Endothelial cell of umbilical vein (primary cell): Measurements from ENCODE around the gene LMLN. TPM values are rescaled to one million over a fixed set of nuclear protein-coding genes. Genes with fewer than 3 reads are reported as not detected.

Experiments used
- BruUV-seq: library from RNA; stranded (reverse); fragments of 400-500 nt; replicated peaks from 2 replicates; lab custom pipeline; 2021; lab: Mats Ljungman, UMichigan
- CTCF ChIA-PET: fragments of 300-600, 350-600 bp; sonication (Branson Sonifier 250); formaldehyde crosslinking; loops from one replicate; lab custom pipeline; 2021; ENCODE audit warnings: antibody characterized with exemption, inconsistent platforms; lab: Charles Lee
- POLR2A ChIA-PET: fragments of 300-600, 350-600 bp; sonication (Branson Sonifier 250); formaldehyde crosslinking; loops from one replicate; lab custom pipeline; 2021; ENCODE audit warnings: antibody characterized with exemption, inconsistent platforms; lab: Charles Lee
- DNase-seq: peaks from one replicate; pipeline ENCODE4 v3.0.0-alpha.2; 2011; ENCODE audit warnings: low read depth, low spot score
- FAIRE-seq: peaks from 2 replicates; lab custom pipeline; 2011; peaks lifted over from hg19 to GRCh38; lab: Jason Lieb, UNC
- H2AFZ ChIP-seq: 2 replicates; pipeline ENCODE4 v1.6.0; 2012; ENCODE audit warnings: low read depth, low read length, control low read depth, inconsistent platforms
- H3K27ac ChIP-seq: 2 replicates; pipeline ENCODE4 v1.5.1; 2011; ENCODE audit warnings: low read depth, mild to moderate bottlenecking, control low read depth, low read length, moderate library complexity; ENCODE audit not compliant: insufficient read depth
- H3K27me3 ChIP-seq, 2 experiments: 2 replicates each; pipeline versions ENCODE4 v1.6.0 to v1.6.1; 2011; ENCODE audit warnings: low read length in 2 of 2, mixed read lengths in 1 of 2; ENCODE audit not compliant: control insufficient read depth in 2 of 2, insufficient read depth in 2 of 2
- H3K36me3 ChIP-seq, 2 experiments: 2 replicates in 1 of 2; 3 replicates in 1 of 2; pipeline ENCODE4 v1.5.1; 2011; ENCODE audit warnings: low read length in 2 of 2, mild to moderate bottlenecking in 1 of 2, moderate library complexity in 1 of 2; ENCODE audit not compliant: control insufficient read depth in 2 of 2, insufficient read depth in 2 of 2; ENCODE audit errors: extremely low read depth in 1 of 2
- H3K4me1 ChIP-seq: 3 replicates; pipeline ENCODE4 v1.5.1; 2011; ENCODE audit warnings: mild to moderate bottlenecking, low read length; ENCODE audit not compliant: control insufficient read depth, insufficient read depth; ENCODE audit errors: extremely low read depth
- H3K4me2 ChIP-seq: 2 replicates; pipeline ENCODE4 v1.6.1; 2011; ENCODE audit warnings: low read length, control low read depth, mixed read lengths; ENCODE audit not compliant: insufficient read depth
- H3K4me3 ChIP-seq, 3 experiments: fragments of 200-600 bp in 1 of 3; sonication (generic), shearing (Covaris generic) in 1 of 3; replicated peaks in 1 of 3; 2 replicates each; pipeline ENCODE4 v1.5.1; 2011 to 2016; ENCODE audit warnings: control low read depth in 3 of 3, low read length in 3 of 3, mild to moderate bottlenecking in 2 of 3, inconsistent platforms in 1 of 3, low read depth in 1 of 3, moderate library complexity in 1 of 3; ENCODE audit not compliant: insufficient read depth in 1 of 3
- H3K79me2 ChIP-seq: 2 replicates; pipeline ENCODE4 v1.6.0; 2012; ENCODE audit warnings: low read length, inconsistent platforms; ENCODE audit not compliant: control insufficient read depth, insufficient read depth
- H3K9ac ChIP-seq: replicated peaks from 2 replicates; pipeline ENCODE3; 2011; ENCODE audit warnings: low read length, control low read depth; ENCODE audit not compliant: insufficient read depth; ENCODE audit errors: extremely low read depth
- H3K9me1 ChIP-seq: replicated peaks from 3 replicates; pipeline ENCODE4 v1.6.0; 2011; ENCODE audit warnings: mild to moderate bottlenecking, low read length; ENCODE audit not compliant: control insufficient read depth, insufficient read depth; ENCODE audit errors: extremely low read depth
- H3K9me3 ChIP-seq: replicated peaks from 2 replicates; pipeline ENCODE4 v1.5.1; 2012; ENCODE audit warnings: low read length, inconsistent platforms; ENCODE audit not compliant: control insufficient read depth, insufficient read depth
- H4K20me1 ChIP-seq: replicated peaks from 2 replicates; pipeline ENCODE3; 2011; ENCODE audit warnings: mild to moderate bottlenecking, low read length; ENCODE audit not compliant: control insufficient read depth, insufficient read depth; ENCODE audit errors: extremely low read depth
- CTCF ChIP-seq, 2 donors: IDR thresholded peaks; 1 replicate in 1 of 2; 2 replicates in 1 of 2; pipeline ENCODE4 v1.5.1; 2011; ENCODE audit warnings: low read length in 2 of 2, mild to moderate bottlenecking in 2 of 2, moderate library complexity in 2 of 2, control low read depth in 1 of 2, inconsistent platforms in 1 of 2, low read depth in 1 of 2; ENCODE audit not compliant: insufficient read depth in 1 of 2; ENCODE audit errors: extremely low read depth in 1 of 2
- EZH2 ChIP-seq: IDR thresholded peaks from 2 replicates; pipeline ENCODE4 v1.6.1; 2012; ENCODE audit warnings: borderline replicate concordance, low read depth, mild to moderate bottlenecking, moderate library complexity, low read length, inconsistent platforms; ENCODE audit not compliant: severe bottlenecking
- FOS ChIP-seq: IDR thresholded peaks from 2 replicates; pipeline ENCODE4 v1.6.1; 2011; ENCODE audit warnings: mild to moderate bottlenecking, low read length, moderate library complexity, borderline replicate concordance; ENCODE audit not compliant: insufficient read depth
- GATA2 ChIP-seq: IDR thresholded peaks from 2 replicates; pipeline ENCODE4 v1.7.0; 2011; ENCODE audit warnings: low read depth, mild to moderate bottlenecking, moderate library complexity, mixed read lengths, low read length; ENCODE audit not compliant: insufficient read length, insufficient read depth
- JUN ChIP-seq: IDR thresholded peaks from 2 replicates; pipeline ENCODE4 v1.6.1; 2011; ENCODE audit warnings: borderline replicate concordance, low read depth; ENCODE audit not compliant: insufficient read length, insufficient read depth
- MAX ChIP-seq: IDR thresholded peaks from 2 replicates; pipeline ENCODE4 v1.6.1; 2011; ENCODE audit not compliant: insufficient read depth, insufficient read length
- MYC ChIP-seq: IDR thresholded peaks from one replicate; pipeline ENCODE4 v1.6.1; 2011; ENCODE audit warnings: mild to moderate bottlenecking, low read depth, low read length
- POLR2A ChIP-seq: IDR thresholded peaks from 2 replicates; pipeline ENCODE4 v1.6.1; 2012; ENCODE audit warnings: low read depth, mild to moderate bottlenecking, control low read depth, low read length
- POLR2AphosphoS5 ChIP-seq: IDR thresholded peaks from 2 replicates; pipeline ENCODE4 v1.6.1; 2012; ENCODE audit warnings: low read depth, mild to moderate bottlenecking, control low read depth, low read length, moderate library complexity; ENCODE audit not compliant: insufficient read depth
- dilution Hi-C: fragments of 300-500 bp; cut with MboI; formaldehyde crosslinking; loops from one replicate; pipeline ENCODE4 v1.15.0; 2019; ENCODE audit warnings: low sequenced_read_pairs; ENCODE audit not compliant: extremely low pct_ligation_motif_present
- intact Hi-C: fragments of 100-400 bp; cut with micrococcal nuclease; formaldehyde crosslinking; loops from one replicate; pipeline ENCODE4 v1.10.0; 2022
- polyA plus RNA-seq, 4 experiments: library from polyadenylated mRNA; depleted of rRNA in 3 of 4; stranded (reverse) in 3 of 4; unstranded in 1 of 4; fragments of >200 nt; gene quantifications; 2 replicates each; pipeline versions ENCODE4 v1.2.1 to v1.2.3, GENCODE V29; 2011 to 2012; ENCODE audit warnings: missing spikeins in 1 of 4
- total RNA-seq: library from RNA; stranded (reverse); gene quantifications from 2 replicates; pipeline ENCODE4 v1.2.3, GENCODE V29; 2021

LMLN gene
- total and polyA plus RNA-seq, 2 donors (not counting 3 experiments of a cell fraction or from before 2014, with no cell fraction given): 4.8 to 6.5 TPM

GRCh38 chr3:198019115-198019514, 59.1 kb downstream of the LMLN start:
- dilution Hi-C loops (no loop called here), intact Hi-C loops (no loop called here)
- no peak for DNase-seq
- Histone ChIP-seq H3K4me3 (no peak overlapping the region), H3K9me3 (no peaks in the 10 kb centered on the region), H4K20me1 (no peaks in the 10 kb centered on the region), H3K27ac (no peak overlapping the region), H3K27me3 (no peaks in the 10 kb centered on the region), H3K36me3 (no peaks in the 10 kb centered on the region), H3K4me1 (no peaks in the 10 kb centered on the region), H3K9ac (no peak overlapping the region), H3K4me2 (no peak overlapping the region), H3K9me1 (no peaks in the 10 kb centered on the region), H2AFZ (no peak overlapping the region), H3K79me2 (no peaks in the 10 kb centered on the region)
- FAIRE-seq: no peak
- no TSS peak for BruUV-seq
- CTCF ChIA-PET: no interaction called here
- POLR2A ChIA-PET: no interaction called here
- TF ChIP-seq JUN (no peak), MAX (no peak), GATA2 (no peak), CTCF (IDR thresholded peaks at IDR 0.05; ENCODE audit: extremely low read depth in 1 of 2, insufficient read depth in 1 of 2, low read depth in 1 of 2, low read length in 2 of 2) (no peak), POLR2AphosphoS5 (no peak), POLR2A (no peak), MYC (no peak), FOS (no peak), EZH2 (no peak)
